GM19240 (cell line): ENCODE results near the gene AOC3.
"Not testable (repeated sequence)": the region's sequence is repeated elsewhere in the genome, so short reads cannot be mapped to it uniquely, and the experiment has no call there.

Experiments
- DNase-seq: peaks from one replicate; pipeline ENCODE4 v3.0.0; 2011; ENCODE audit warnings: low spot score; ENCODE audit not compliant: insufficient read length

AOC3 gene

GRCh38 chr17:42866216-42866615 lies 15.2 kb downstream of the AOC3 start:
- no peak for DNase-seq

GRCh38 chr17:42866631-42867575 lies 15.9 kb downstream of the AOC3 start:
- no peak for DNase-seq

- DNase-seq: not testable (repeated sequence)
Measured at GRCh38 chr17:42867694-42868261, 16.8 kb downstream of the AOC3 start.

- DNase-seq: no peak
Measured at GRCh38 chr17:42868338-42868737, 17.3 kb downstream of the AOC3 start.

- no peak for DNase-seq
Measured at GRCh38 chr17:42871647-42872046, 20.6 kb downstream of the AOC3 start.

- no peak for DNase-seq
Measured at GRCh38 chr17:42872251-42872965, 21.4 kb downstream of the AOC3 start.

GRCh38 chr17:42873315-42873714 lies 22.3 kb downstream of the AOC3 start:
- DNase-seq: no peak

- DNase-seq: not testable (repeated sequence)
Measured at GRCh38 chr17:42873932-42874695, 23.1 kb downstream of the AOC3 start.

GRCh38 chr17:42877037-42877436 lies 26.0 kb downstream of the AOC3 start:
- no peak for DNase-seq

GRCh38 chr17:42878123-42878880 lies 27.3 kb downstream of the AOC3 start:
- no peak for DNase-seq

GRCh38 chr17:42878924-42879595 lies 28.1 kb downstream of the AOC3 start:
- DNase-seq: no peak

GRCh38 chr17:42879596-42879985 lies 28.6 kb downstream of the AOC3 start:
- DNase-seq: no peak

GRCh38 chr17:42880776-42881310 lies 29.8 kb downstream of the AOC3 start:
- no peak for DNase-seq

- DNase-seq: not testable (repeated sequence)
Measured at GRCh38 chr17:42881706-42882105, 30.7 kb downstream of the AOC3 start.

GRCh38 chr17:42882166-42882565 lies 31.2 kb downstream of the AOC3 start:
- no peak for DNase-seq

- no peak for DNase-seq
Measured at GRCh38 chr17:42883802-42884558, 33.0 kb downstream of the AOC3 start.

- DNase-seq: not testable (repeated sequence)
Measured at GRCh38 chr17:42885806-42886205, 34.8 kb downstream of the AOC3 start.

GRCh38 chr17:42886283-42887176 lies 35.5 kb downstream of the AOC3 start:
- no peak for DNase-seq
